ENCODE measurements around the gene RAB35. TPM values are rescaled to one million over a fixed set of nuclear protein-coding genes. Genes with fewer than 3 reads are reported as not detected.

The RAB35 gene
- total RNA-seq, 1 donor from 2014 or later = 32.8 TPM

GRCh38 chr12:120101617-120102016, 14.9 kb downstream of the RAB35 start:
- TF ChIP-seq CTCF (IDR thresholded peaks at IDR 0.05; ENCODE audit: insufficient read depth, low read length, poor library complexity, severe bottlenecking) = no peak
- Histone ChIP-seq H3K36me3 (ENCODE audit: control insufficient read depth, insufficient read depth, low read length) (peaks cover 2% of the 10 kb centered on the region), H3K4me3 (ENCODE audit: low read depth, low read length) (no peak overlapping the region), H3K27me3 (ENCODE audit: control insufficient read depth, insufficient read depth, low read length) (no peaks in the 10 kb centered on the region)
- no peak for DNase-seq (ENCODE audit: low read depth)

- no peak for TF ChIP-seq CTCF (IDR thresholded peaks at IDR 0.05; ENCODE audit: insufficient read depth, low read length, poor library complexity, severe bottlenecking)
- H3K4me3 ChIP-seq (ENCODE audit: low read depth, low read length) = no peak overlapping the region
- H3K36me3 ChIP-seq (ENCODE audit: control insufficient read depth, insufficient read depth, low read length) = peaks cover 4% of the 10 kb centered on the region
- no peaks in the 10 kb centered on the region for H3K27me3 ChIP-seq (ENCODE audit: control insufficient read depth, insufficient read depth, low read length)
- DNase-seq (ENCODE audit: low read depth) = no peak
These were observed 15.4 kb downstream of the RAB35 start for GRCh38 chr12:120101182-120101581.

GRCh38 chr12:120100630-120101029, 15.9 kb downstream of the RAB35 start:
- no peak for DNase-seq (ENCODE audit: low read depth)
- Histone ChIP-seq H3K4me3 (ENCODE audit: low read depth, low read length) (no peak overlapping the region), H3K36me3 (ENCODE audit: control insufficient read depth, insufficient read depth, low read length) (peaks cover 4% of the 10 kb centered on the region), H3K27me3 (ENCODE audit: control insufficient read depth, insufficient read depth, low read length) (no peaks in the 10 kb centered on the region)
- no peak for TF ChIP-seq CTCF (IDR thresholded peaks at IDR 0.05; ENCODE audit: insufficient read depth, low read length, poor library complexity, severe bottlenecking)

- peaks cover 4% of the 10 kb centered on the region for H3K36me3 ChIP-seq (ENCODE audit: control insufficient read depth, insufficient read depth, low read length)
- no peak for TF ChIP-seq CTCF (IDR thresholded peaks at IDR 0.05; ENCODE audit: insufficient read depth, low read length, poor library complexity, severe bottlenecking)
- H3K4me3 ChIP-seq (ENCODE audit: low read depth, low read length) = no peak overlapping the region
- DNase-seq (ENCODE audit: low read depth) = no peak
- H3K27me3 ChIP-seq (ENCODE audit: control insufficient read depth, insufficient read depth, low read length) = no peaks in the 10 kb centered on the region
These were observed 16.8 kb downstream of the RAB35 start for GRCh38 chr12:120099738-120100137.

GRCh38 chr12:120098756-120099470, 17.6 kb downstream of the RAB35 start:
- no peak for DNase-seq (ENCODE audit: low read depth)
- TF ChIP-seq CTCF (IDR thresholded peaks at IDR 0.05; ENCODE audit: insufficient read depth, low read length, poor library complexity, severe bottlenecking) = no peak
- Histone ChIP-seq H3K4me3 (ENCODE audit: low read depth, low read length) (no peak overlapping the region), H3K36me3 (ENCODE audit: control insufficient read depth, insufficient read depth, low read length) (peaks cover 4% of the 10 kb centered on the region), H3K27me3 (ENCODE audit: control insufficient read depth, insufficient read depth, low read length) (no peaks in the 10 kb centered on the region)

- no peak for DNase-seq (ENCODE audit: low read depth)
- Histone ChIP-seq H3K27me3 (ENCODE audit: control insufficient read depth, insufficient read depth, low read length) (no peaks in the 10 kb centered on the region), H3K4me3 (ENCODE audit: low read depth, low read length) (no peak overlapping the region), H3K36me3 (ENCODE audit: control insufficient read depth, insufficient read depth, low read length) (peaks cover 4% of the 10 kb centered on the region)
- TF ChIP-seq CTCF (IDR thresholded peaks at IDR 0.05; ENCODE audit: insufficient read depth, low read length, poor library complexity, severe bottlenecking) = no peak
These were observed 19.8 kb downstream of the RAB35 start for GRCh38 chr12:120096671-120097202.
